Medulla oblongata (tissue), 1 donor: ENCODE results near the gene LTBP1.
"Not testable (repeated sequence)": the region's sequence is repeated elsewhere in the genome, so short reads cannot be mapped to it uniquely, and the experiment has no call there.

Source experiments
- DNase-seq: peaks from one replicate; pipeline ENCODE4 v3.0.0-alpha.2; 2015; ENCODE audit errors: extremely low spot score

LTBP1 gene

DNA sequence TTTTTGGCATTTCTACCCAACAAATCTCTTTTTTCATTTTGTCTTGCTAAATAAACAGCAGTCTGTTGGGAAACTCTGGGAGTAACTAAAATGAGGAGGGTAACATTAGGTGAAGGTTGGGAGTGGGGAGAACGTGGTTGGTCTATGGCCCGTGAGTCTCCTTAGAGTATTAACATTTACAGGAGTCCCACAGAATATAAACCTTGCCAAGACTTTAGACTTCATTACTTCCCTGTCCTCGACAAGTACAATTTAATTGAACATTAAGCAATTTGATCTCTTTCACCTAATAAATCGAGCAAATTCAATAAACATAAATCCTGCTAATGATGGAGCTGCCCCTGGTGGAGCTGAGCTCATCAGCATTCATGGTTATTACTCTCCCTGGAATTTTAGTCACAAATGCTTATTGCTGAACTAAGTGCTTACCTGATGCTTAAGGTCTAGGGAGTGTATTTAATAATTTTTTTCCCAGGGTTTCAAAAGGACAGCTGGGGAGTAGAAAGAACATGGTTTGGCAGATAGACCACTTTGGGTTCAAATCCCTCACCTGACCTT, 434.6 kb downstream of the LTBP1 start:
- DNase-seq, result no peak

GRCh38 chr2:33383855-33384598, 437.3 kb downstream of the LTBP1 start:
- DNase-seq, result no peak

DNA sequence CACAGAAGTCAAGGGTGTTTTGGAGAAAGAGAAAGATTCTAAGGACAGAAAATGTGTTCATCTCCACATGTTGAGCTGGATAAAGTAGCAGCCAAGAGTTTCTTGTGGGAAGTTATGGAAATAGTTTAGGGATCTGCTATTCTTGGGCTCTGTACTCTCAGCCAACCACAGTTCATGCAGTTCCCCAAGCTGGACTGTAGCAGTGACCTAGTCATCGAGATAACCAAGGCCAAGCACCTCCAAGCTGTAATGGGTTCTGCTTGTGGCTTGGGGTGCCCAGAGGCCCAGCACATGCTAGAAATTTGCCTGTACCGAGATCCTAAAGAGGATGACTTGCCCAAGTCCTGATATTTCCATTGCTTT, 437.8 kb downstream of the LTBP1 start:
- no peak for DNase-seq

DNA sequence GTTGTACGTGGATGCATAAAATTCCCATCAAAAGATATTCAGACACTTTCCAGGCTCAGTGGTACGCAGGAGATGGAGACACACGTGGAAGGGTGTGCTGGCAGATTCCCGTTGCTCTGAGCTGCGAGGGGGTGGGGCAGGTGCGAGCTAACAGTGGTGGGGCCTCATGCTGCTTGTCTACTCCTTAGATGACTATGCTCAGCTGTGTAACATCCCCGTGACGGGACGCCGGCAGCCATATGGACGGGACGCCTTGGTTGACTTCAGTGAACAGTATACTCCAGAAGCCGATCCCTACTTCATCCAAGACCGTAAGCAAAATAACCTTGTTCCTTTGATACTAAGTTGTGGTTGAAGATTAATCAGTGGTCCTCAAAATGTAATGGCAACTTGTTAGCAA, 442.2 kb downstream of the LTBP1 start:
- no peak for DNase-seq

DNA sequence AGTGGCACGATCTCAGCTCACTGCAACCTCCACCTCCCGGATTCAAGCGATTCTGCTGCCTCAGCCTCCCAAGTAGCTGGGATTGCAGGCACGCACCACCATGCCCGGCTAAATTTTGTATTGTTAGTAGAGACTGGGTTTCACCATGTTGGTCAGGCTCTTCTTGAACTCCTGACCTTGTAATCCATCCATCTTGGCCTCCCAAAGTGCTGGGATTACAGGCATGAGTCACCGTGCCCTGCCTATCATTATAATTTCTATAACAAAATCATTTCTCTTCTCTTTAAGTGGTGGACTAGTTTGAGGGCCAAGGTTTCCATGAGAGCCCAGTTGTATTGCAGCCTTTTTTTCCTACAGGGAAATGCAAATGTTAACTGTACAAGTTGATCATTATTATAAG, 442.9 kb downstream of the LTBP1 start:
- DNase-seq, result not testable (repeated sequence)

DNA sequence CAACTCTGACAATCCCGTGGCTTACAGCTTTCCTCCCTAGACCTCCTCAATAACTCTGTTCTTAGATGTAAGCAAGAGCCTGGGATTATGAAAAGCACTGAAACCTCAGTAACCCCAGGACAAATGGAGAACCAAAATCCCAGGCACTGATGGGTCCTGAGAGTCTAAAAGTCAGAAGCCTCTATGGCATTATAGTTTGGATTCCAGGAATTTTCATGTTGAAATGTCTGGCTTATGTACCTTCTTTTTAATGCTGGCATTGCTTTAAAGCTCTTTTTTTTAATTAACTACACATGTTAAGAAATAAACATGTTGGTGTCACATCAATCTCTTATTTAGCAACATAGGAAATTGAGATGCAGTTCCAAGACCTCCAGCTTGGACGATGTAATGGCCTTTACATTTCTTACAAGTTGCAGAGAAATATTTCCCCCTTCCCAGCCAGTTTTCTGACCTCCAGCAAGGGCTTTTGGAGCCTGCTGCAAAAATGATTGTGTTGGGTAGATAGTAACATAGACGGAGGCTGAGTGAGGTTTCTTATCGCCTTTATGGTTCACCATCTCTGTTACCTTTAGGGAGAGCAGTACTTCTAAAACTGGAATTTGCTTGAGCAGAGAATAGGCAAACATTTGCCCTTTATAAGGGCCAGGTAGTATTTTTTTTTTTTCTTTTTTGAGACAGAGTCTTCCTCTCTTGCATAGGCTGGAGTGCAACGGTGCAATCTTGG, 444.9 kb downstream of the LTBP1 start:
- no peak for DNase-seq

GRCh38 chr2:33392366-33392765, 445.6 kb downstream of the LTBP1 start:
- no peak for DNase-seq

DNA sequence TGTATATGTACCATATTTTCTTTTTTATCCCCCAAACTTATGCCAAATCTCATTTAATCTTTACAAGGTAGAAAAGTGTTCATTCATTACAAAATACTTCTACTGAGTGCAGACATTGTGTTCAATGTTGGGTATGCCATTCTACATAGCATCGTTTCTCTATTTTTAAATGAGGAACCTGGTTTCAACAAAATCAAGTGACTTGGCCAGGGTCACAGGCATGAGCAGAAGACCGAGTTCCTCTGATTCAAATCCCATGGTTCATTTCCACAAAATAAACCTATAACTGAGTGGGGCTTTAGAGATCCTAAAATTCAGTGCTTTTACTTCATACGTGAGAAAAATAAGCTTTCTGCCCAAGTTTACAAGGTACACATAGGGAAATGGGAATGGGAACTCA, 448.3 kb downstream of the LTBP1 start:
- no peak for DNase-seq

- no peak for DNase-seq
Observed at GRCh38 chr2:33395655-33396249, 449.0 kb downstream of the LTBP1 start.

- no peak for DNase-seq
Observed at GRCh38 chr2:33404321-33404720, 457.6 kb downstream of the LTBP1 start.

DNA sequence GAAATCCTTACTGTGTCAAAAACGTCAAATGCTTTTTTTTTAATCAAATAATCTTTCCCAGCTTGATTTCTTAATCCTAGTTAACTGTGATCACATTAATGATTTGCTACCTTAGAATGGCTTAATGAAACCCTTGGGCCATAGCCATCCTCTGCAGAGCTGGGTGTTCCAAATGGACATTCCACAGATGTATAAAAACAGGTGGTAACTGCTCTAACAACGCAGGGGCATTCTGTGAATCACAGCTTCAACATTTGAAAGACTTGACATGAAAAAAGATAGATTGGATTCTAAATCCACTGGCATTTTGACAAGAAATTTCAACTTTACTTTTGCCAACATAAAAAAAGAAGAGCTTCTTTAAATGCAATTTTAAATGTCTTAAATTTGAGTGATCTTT, 459.9 kb downstream of the LTBP1 start:
- DNase-seq, result no peak

DNA sequence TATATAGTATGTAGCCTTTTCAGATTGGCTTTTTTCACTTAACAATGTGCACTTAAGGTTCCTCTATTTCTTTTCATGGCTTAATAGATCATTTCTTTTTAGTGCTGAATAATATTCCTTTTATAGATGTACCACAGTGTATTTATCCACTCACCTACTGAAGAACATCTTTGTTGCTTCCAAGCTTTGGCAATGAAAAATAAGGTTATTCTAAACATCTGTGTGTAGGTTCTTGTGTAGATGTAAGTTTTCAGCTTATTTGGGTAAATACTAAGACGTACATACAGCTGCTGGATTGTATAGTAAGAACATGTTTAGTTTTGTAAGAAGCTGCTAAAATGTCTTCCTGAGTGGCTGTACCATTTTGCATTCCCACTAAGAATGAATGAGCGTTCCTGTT, 461.4 kb downstream of the LTBP1 start:
- DNase-seq, result no peak

DNA sequence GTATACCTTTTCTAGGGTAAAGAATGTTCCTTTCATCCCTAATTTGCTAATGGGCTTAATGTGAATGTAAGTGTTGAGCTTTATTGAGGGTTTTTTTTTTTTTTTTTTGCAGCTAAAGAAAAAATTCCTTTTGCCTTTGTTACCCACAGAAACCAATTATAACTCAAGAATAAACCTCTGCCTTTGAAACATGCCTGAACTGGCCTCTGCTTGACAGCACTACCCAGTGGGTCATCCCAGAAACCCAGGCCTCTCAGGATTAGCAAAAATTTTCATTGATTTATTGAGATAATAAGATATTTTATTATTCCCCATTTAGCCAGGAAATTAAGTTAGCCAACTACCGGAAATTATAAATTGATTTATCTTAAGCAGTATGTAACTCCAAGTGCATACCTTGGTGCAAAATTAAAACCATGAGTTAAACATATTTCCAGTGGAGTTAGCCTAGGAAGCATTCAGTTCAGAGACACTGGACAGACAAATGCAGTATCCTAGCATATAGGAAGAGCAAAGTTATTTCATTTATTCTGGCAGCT, 462.7 kb downstream of the LTBP1 start:
- no peak for DNase-seq

DNA sequence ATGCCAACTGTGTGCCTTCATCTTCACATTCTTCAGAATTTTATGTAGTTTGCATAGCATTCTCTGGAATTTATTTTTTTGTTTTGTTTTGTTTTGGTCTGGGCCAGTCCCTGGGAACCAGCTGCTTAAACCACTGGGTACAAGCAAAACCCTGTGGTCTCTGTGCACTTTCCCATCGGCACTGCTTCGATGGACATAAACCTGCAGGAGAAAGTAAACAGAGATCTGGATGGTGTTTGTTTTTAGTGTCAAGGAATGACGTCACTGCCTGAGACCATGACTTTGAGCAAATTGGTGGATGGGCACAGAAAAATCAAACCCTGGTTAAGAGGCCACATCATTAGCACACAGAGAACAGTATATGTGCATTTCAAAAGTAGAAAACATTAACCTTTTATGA, 465.0 kb downstream of the LTBP1 start:
- no peak for DNase-seq

DNA sequence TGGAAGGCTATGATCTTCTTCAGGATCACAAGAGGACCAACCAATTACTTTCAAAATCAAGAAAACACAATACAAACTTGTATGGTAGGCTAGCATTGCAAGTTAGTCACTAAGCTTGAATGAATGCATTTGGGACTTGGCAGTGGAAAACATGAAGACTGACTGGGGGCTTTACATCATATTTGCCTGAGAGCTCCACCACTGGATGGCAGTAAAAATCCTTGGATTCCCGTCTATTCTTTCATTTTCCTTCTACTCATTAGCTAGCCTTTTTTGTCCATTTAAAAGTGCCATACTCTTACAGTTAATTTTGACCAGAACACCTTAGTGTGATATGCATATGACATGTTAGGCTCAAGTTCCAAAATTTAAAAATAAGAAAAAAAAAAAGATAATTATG, 466.2 kb downstream of the LTBP1 start:
- DNase-seq, result peak; percentile 70

DNA sequence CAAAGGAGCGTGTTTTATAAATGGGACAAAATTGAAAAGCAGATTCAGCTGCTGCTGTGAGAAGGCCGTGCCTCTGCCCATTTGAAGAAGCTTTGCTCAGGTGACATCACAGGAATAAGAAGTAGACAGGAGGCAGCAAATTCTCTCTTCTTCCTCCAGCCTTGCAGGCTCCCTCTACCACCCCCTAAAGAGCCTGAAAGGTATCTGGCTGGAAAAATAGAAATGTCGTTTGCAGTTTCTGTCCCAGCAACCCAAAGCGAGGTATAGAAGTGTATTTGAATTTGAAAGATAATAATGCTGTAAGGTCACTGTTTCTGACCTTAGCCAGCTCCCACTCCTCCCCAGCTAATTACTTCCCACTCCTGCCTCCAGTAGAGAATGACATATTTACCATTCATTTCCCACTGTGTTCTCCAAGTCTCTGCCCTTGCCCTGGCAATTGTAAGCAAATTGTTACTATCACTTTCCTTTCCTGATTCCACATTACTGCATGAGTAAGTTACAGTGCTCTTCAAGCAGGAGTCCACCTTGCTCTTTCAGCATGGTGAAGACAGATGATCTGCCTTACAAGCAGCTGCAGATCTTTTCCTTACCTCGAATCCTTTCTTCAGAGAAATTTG, 472.9 kb downstream of the LTBP1 start:
- DNase-seq, result no peak

DNA sequence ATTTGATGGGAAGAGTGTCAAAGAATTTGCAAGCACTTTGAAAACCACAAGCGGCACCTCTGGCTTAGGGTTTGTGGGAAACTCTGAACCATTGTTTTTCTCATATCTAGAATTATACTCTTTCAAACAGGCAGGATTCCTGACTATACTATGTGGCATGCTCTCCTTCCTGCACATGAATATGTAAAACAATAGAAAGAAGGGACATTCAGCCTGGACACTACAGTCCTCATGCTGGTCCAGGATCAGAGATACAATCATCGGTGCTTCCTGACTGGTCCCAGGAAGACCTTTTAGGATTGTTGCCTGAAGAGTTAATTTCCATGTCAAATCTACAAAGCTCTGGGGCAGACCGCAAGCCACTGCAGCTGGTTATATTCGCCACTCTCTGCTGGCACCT, 474.0 kb downstream of the LTBP1 start:
- no peak for DNase-seq

- DNase-seq, result no peak
Observed at GRCh38 chr2:33421820-33422219, 475.1 kb downstream of the LTBP1 start.

- DNase-seq, result no peak
Observed at GRCh38 chr2:33425161-33425560, 478.4 kb downstream of the LTBP1 start.

GRCh38 chr2:33425586-33426031, 478.9 kb downstream of the LTBP1 start:
- no peak for DNase-seq

- peak; percentile 17 for DNase-seq
Observed at GRCh38 chr2:33426666-33427231, 480.0 kb downstream of the LTBP1 start.

DNA sequence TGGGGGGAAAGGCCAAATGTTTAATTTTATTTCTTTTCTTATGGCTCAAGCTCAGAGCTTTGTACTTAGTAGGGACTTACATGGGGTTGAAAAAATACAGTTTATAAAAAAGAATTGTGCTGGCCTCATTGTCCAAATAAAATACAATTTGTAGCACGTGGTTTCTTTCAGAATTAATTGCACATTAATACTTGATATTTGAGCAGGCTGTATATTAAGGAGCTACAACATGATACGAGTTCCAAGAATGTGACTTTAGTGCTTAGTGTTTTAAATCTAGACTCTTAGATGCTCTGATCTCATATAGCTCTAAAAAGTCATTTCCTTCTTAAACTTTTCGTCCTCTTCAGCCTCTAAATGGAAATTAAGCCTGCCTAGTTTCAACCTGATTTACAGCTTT, 483.3 kb downstream of the LTBP1 start:
- no peak for DNase-seq
